Fibroblast of lung (primary cell): Measurements from ENCODE around the gene MBTD1. TPM values are rescaled to one million over a fixed set of nuclear protein-coding genes. Genes with fewer than 3 reads are reported as not detected.

Experiments used
- DNase-seq, 2 donors: peaks; one replicate each; pipeline versions ENCODE4 v3.0.0 to v3.0.0-alpha.2; 2010; ENCODE audit warnings: low read depth in 2 of 2
- H2AFZ ChIP-seq: 2 replicates; pipeline ENCODE4 v1.5.1; 2012; ENCODE audit warnings: low read length, control low read depth, inconsistent platforms
- H3K27ac ChIP-seq: 2 replicates; pipeline ENCODE4 v1.5.1; 2011; ENCODE audit warnings: low read length, control low read depth; ENCODE audit not compliant: insufficient read depth
- H3K27me3 ChIP-seq: 2 replicates; pipeline ENCODE4 v1.5.1; 2011; ENCODE audit warnings: mild to moderate bottlenecking, low read length; ENCODE audit not compliant: control insufficient read depth, insufficient read depth
- H3K36me3 ChIP-seq: 2 replicates; pipeline ENCODE4 v1.5.1; 2011; ENCODE audit warnings: low read length; ENCODE audit not compliant: control insufficient read depth, insufficient read depth
- H3K4me1 ChIP-seq: 2 replicates; pipeline ENCODE4 v1.5.1; 2011; ENCODE audit warnings: low read length; ENCODE audit not compliant: control insufficient read depth, insufficient read depth; ENCODE audit errors: extremely low read depth
- H3K4me2 ChIP-seq: 2 replicates; pipeline ENCODE4 v1.5.1; 2011; ENCODE audit warnings: low read length, control low read depth; ENCODE audit not compliant: insufficient read depth; ENCODE audit errors: extremely low read depth
- H3K4me3 ChIP-seq, 4 experiments: fragments of 200-600 bp in 1 of 4; sonication (generic) in 1 of 4; replicated peaks in 1 of 4; 2 replicates each; pipeline ENCODE4 v1.5.1; 2011 to 2016; ENCODE audit warnings: low read length in 4 of 4, low read depth in 3 of 4, mild to moderate bottlenecking in 3 of 4, control low read depth in 2 of 4, inconsistent platforms in 1 of 4, mixed read lengths in 1 of 4; ENCODE audit not compliant: insufficient read depth in 1 of 4; ENCODE audit errors: control extremely low read depth in 1 of 4
- H3K79me2 ChIP-seq: 2 replicates; pipeline ENCODE4 v1.5.1; 2012; ENCODE audit warnings: mild to moderate bottlenecking, low read length, inconsistent platforms; ENCODE audit not compliant: control insufficient read depth, insufficient read depth
- H3K9ac ChIP-seq: 2 replicates; pipeline ENCODE4 v1.5.1; 2011; ENCODE audit warnings: mild to moderate bottlenecking, low read length, control low read depth; ENCODE audit not compliant: insufficient read depth
- H3K9me3 ChIP-seq: 2 replicates; pipeline ENCODE4 v1.5.1; 2012; ENCODE audit warnings: low read depth, low read length; ENCODE audit not compliant: control insufficient read depth, insufficient read depth
- H4K20me1 ChIP-seq: 2 replicates; pipeline ENCODE4 v1.5.1; 2011; ENCODE audit warnings: low read length; ENCODE audit not compliant: control insufficient read depth, insufficient read depth; ENCODE audit errors: extremely low read depth
- CTCF ChIP-seq, 2 donors: IDR thresholded peaks in 1 of 2; conservative IDR thresholded peaks in 1 of 2; 1 replicate in 1 of 2; 2 replicates in 1 of 2; pipeline ENCODE4 v1.5.1; 2011 to 2012; ENCODE audit warnings: low read length in 2 of 2, control low read depth in 1 of 2, inconsistent platforms in 1 of 2, low read depth in 1 of 2, mild to moderate bottlenecking in 1 of 2
- EZH2 ChIP-seq: IDR thresholded peaks from 2 replicates; pipeline ENCODE4 v1.5.1; 2012; ENCODE audit warnings: low read length, control low read depth, mild to moderate bottlenecking; ENCODE audit errors: missing control alignments
- polyA plus RNA-seq, 2 donors: library from polyadenylated mRNA; depleted of rRNA in 1 of 2; stranded (reverse) in 1 of 2; unstranded in 1 of 2; fragments of >200 nt; gene quantifications; 2 replicates each; pipeline ENCODE4 v1.2.1, GENCODE V29; 2011 to 2012; ENCODE audit warnings: missing spikeins in 1 of 2
- total RNA-seq: library from RNA; depleted of rRNA; stranded (reverse); fragments of >200 nt; gene quantifications from 2 replicates; pipeline ENCODE4 v1.2.1, GENCODE V29; 2014

MBTD1 gene
- total and polyA plus RNA-seq, 2 donors (not counting 1 experiment from before 2014, with no cell fraction given): 4.4 to 13.7 TPM

DNA sequence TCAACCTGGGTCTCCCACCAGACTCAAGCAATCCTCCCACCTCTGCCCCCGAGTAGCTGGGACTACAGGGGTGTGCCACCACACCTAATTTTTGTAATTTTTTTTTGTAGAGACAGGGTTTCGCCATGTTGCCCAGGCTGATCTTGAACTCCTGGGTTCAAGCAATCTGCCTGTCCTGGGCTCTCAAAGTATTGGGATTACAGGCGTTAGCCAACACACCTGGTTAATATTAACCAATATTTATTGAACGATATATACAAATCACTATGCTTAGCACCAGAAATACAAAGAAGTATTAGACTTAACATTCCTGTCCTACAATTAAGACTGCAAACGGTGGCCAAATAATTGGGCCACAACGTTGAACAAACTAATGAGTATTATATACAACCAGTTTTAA, 4.2 kb downstream of the MBTD1 start:
- Histone ChIP-seq H3K9ac (no peak overlapping the region), H2AFZ (no peak overlapping the region), H3K79me2 (peaks cover 38% of the 10 kb centered on the region), H4K20me1 (no peaks in the 10 kb centered on the region), H3K4me3 (no peak overlapping the region), H3K4me1 (peaks cover 4% of the 10 kb centered on the region), H3K36me3 (no peaks in the 10 kb centered on the region), H3K27ac (no peak overlapping the region), H3K4me2 (no peak overlapping the region), H3K27me3 (no peaks in the 10 kb centered on the region), H3K9me3 (no peaks in the 10 kb centered on the region)
- no peak for DNase-seq
- no peak for TF ChIP-seq CTCF (conservative IDR thresholded peaks at IDR 0.05 in 1 of 2, IDR thresholded peaks at IDR 0.05 in 1 of 2; ENCODE audit: low read depth in 1 of 2, low read length in 2 of 2)
- no peak for TF ChIP-seq EZH2

DNA sequence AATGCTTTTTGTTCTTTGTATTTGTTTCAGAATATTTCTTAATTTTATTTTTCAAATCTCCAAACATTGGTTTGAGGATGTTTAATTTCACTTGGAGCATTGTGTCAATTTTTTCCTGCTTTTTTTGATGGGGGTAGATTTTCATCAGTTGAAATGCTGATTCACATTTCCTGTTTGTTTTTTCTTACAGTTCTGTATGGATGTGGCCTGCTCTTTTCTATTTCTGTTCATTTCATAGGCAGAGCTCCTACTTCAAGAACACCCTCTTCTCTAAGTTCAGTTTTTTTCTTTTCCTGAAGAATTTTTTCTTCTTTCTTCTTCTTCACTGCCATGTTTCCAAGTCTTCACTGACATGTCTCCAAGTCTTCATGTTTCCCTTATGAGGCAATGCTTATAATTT, 8.8 kb downstream of the MBTD1 start:
- Histone ChIP-seq H3K4me1 (no peaks in the 10 kb centered on the region), H3K36me3 (no peaks in the 10 kb centered on the region), H3K4me3 (no peak overlapping the region), H3K27me3 (no peaks in the 10 kb centered on the region), H2AFZ (no peak overlapping the region), H3K9me3 (no peaks in the 10 kb centered on the region), H3K79me2 (peaks cover 4% of the 10 kb centered on the region), H3K9ac (no peak overlapping the region), H3K4me2 (no peak overlapping the region), H4K20me1 (no peaks in the 10 kb centered on the region), H3K27ac (no peak overlapping the region)
- no peak for TF ChIP-seq CTCF (conservative IDR thresholded peaks at IDR 0.05 in 1 of 2, IDR thresholded peaks at IDR 0.05 in 1 of 2; ENCODE audit: low read depth in 1 of 2, low read length in 2 of 2)
- no peak for TF ChIP-seq EZH2
- DNase-seq: no peak

DNA sequence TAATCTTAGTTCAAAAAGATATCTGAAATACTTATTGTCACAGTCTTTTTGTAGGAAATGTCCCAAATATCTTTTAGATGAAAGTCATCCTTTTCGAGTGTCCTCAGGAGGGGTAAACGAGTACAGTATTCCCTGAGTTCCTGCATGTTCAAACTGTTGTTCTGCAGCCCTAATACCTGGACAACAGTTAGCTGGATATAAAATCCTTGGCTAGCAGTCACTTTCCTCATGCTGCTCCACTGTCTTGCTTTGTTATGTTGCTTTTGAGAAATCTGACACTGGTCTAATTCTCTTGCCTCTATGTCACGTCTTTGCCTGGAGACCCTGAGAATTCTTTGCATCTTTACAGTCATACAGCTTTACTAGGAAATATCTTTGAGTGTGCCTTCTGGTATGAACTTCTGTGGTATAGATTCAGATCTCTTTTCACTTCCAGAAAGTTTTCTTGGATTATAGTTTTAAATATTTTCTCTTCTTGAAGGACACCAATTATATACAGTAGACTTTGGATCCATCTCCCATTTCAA, 9.5 kb downstream of the MBTD1 start:
- no peak overlapping the region for H3K27ac ChIP-seq
- H3K36me3 ChIP-seq: no peaks in the 10 kb centered on the region
- H3K9ac ChIP-seq: no peak overlapping the region

More for the DNA sequence above, 9.5 kb downstream of the MBTD1 start:
- Histone ChIP-seq H3K4me1 (no peaks in the 10 kb centered on the region), H3K4me3 (no peak overlapping the region), H3K27me3 (no peaks in the 10 kb centered on the region), H3K79me2 (no peaks in the 10 kb centered on the region), H3K4me2 (no peak overlapping the region), H3K9me3 (no peaks in the 10 kb centered on the region), H4K20me1 (no peaks in the 10 kb centered on the region), H2AFZ (no peak overlapping the region)
- no peak for TF ChIP-seq EZH2
- TF ChIP-seq CTCF (conservative IDR thresholded peaks at IDR 0.05 in 1 of 2, IDR thresholded peaks at IDR 0.05 in 1 of 2; ENCODE audit: low read depth in 1 of 2, low read length in 2 of 2): no peak
- DNase-seq: no peak
